Neutrophil (primary cell): ENCODE data around the gene RCVRN.
"Not testable (repeated sequence)": the region's sequence is repeated elsewhere in the genome, so short reads cannot be mapped to it uniquely, and the experiment has no call there.

ENCODE experiments used
- H3K27ac ChIP-seq: fragments of 200-600 bp; sonication (generic); 2 replicates; pipeline ENCODE4 v1.5.1; 2016; ENCODE audit warnings: mild to moderate bottlenecking, moderate library complexity
- H3K27me3 ChIP-seq: fragments of 200-600 bp; sonication (generic); 2 replicates; pipeline ENCODE4 v1.6.0; 2016; ENCODE audit warnings: mild to moderate bottlenecking
- H3K36me3 ChIP-seq: fragments of 200-600 bp; sonication (generic); 2 replicates; pipeline ENCODE4 v1.5.1; 2017
- H3K4me1 ChIP-seq, 2 experiments: fragments of 200-600 bp in 1 of 2; sonication (generic) in 1 of 2; 1 replicate in 1 of 2; 2 replicates in 1 of 2; pipeline versions ENCODE4 v1.5.1 to v1.6.1; 2013 to 2016; ENCODE audit warnings: low read depth in 1 of 2, low read length in 1 of 2, mild to moderate bottlenecking in 1 of 2, moderate library complexity in 1 of 2; ENCODE audit not compliant: control insufficient read depth in 1 of 2, insufficient read depth in 1 of 2
- H3K4me3 ChIP-seq, 2 experiments: fragments of 200-600 bp in 1 of 2; sonication (generic) in 1 of 2; 1 replicate in 1 of 2; 2 replicates in 1 of 2; pipeline ENCODE4 v1.5.1; 2013 to 2016; ENCODE audit warnings: low read depth in 1 of 2, low read length in 1 of 2, mild to moderate bottlenecking in 1 of 2, moderate library complexity in 1 of 2
- H3K9me3 ChIP-seq: fragments of 200-600 bp; sonication (generic); 2 replicates; pipeline ENCODE4 v1.5.1; 2016
- TF ChIP-seq, protein P1 (sequence below): fragments of 200-600 bp; sonication (generic); IDR thresholded peaks from 2 replicates; pipeline ENCODE4 v1.5.1; 2016; ENCODE audit warnings: antibody characterized with exemption

RCVRN gene

DNA sequence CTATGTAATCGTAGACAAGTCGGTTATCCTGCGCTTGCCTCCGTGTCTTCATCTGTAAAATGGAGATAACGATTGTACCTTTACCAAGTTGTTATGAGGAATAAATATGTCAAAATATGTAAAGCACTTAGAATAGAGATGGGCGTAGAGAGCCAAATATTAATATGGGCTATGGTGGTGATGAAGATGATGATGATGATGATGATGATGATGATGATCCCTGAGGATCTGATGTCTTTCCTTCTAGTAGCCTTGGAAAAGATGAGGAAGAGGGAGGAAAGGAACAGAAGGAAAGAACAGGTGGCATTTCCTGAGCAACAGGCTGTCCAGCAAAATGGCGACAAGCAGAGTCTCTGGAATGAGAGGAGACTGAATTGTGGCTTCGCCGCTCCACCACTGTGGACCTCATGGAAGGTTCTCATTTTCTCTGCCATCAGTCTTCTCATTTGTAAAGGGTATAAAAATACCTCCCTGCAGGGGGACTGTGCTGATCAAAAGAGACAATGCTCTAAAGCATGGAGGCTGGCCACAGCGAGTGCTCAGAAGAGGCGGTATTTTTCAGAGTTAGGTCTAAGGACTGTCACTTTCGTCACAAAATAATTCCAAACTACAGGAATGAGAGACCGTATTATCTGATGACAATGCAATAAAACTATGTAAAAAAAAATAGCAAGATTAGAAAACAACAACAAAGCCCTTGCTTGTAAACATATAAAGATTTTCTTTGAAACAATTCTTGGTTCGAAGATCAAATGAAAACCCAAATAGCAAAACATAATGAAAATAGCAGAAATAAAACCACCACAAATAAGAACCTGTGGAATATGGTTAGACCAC is 17.2 kb upstream of the RCVRN start:
- H3K9me3 ChIP-seq: no peaks in the 10 kb centered on the region
- peaks cover 87% of the 10 kb centered on the region for H3K36me3 ChIP-seq
- no peaks in the 10 kb centered on the region for H3K27me3 ChIP-seq
- no peak overlapping the region for H3K4me3 ChIP-seq
- TF ChIP-seq, protein P1, sequence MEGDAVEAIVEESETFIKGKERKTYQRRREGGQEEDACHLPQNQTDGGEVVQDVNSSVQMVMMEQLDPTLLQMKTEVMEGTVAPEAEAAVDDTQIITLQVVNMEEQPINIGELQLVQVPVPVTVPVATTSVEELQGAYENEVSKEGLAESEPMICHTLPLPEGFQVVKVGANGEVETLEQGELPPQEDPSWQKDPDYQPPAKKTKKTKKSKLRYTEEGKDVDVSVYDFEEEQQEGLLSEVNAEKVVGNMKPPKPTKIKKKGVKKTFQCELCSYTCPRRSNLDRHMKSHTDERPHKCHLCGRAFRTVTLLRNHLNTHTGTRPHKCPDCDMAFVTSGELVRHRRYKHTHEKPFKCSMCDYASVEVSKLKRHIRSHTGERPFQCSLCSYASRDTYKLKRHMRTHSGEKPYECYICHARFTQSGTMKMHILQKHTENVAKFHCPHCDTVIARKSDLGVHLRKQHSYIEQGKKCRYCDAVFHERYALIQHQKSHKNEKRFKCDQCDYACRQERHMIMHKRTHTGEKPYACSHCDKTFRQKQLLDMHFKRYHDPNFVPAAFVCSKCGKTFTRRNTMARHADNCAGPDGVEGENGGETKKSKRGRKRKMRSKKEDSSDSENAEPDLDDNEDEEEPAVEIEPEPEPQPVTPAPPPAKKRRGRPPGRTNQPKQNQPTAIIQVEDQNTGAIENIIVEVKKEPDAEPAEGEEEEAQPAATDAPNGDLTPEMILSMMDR: no peak
- no peaks in the 10 kb centered on the region for H3K4me1 ChIP-seq
- no peak overlapping the region for H3K27ac ChIP-seq

GRCh38 chr17:9921216-9921615 is 16.1 kb upstream of the RCVRN start:
- H3K4me1 ChIP-seq, H3K27ac ChIP-seq, H3K4me3 ChIP-seq, H3K9me3 ChIP-seq, H3K27me3 ChIP-seq: not testable (repeated sequence)
- H3K36me3 ChIP-seq: peaks cover 91% of the 10 kb centered on the region

DNA sequence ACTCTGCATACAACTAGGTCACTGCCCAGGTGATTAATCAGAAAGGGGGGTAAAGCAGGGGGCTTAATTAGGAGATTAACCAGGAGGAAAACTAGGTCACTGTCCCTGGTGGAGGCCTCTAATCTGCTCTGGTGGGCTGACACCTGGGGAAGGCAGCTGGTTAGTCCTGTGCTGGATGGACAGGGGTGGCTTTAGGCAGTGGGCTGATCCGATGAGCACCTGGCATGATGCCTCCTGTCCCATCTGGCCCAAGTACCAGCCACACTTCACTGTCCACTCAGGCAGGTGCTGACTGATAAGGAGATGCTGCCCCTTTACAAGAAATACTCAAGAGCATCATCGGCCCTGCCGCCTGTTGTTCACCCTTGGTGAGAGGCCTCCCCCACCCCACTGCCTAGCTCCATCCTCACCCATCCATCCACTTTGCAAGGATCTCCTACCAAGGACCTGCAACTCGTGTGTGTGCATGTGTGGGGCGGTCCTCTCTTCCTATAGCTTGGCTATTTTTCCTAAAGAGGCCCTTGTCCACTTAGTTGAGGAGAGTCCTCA is 13.8 kb upstream of the RCVRN start:
- no peak overlapping the region for H3K4me3 ChIP-seq
- H3K36me3 ChIP-seq: peaks cover 93% of the 10 kb centered on the region
- H3K9me3 ChIP-seq: no peaks in the 10 kb centered on the region
- TF ChIP-seq, protein P1: no peak
- H3K4me1 ChIP-seq: no peaks in the 10 kb centered on the region
- H3K27ac ChIP-seq: no peak overlapping the region
- no peaks in the 10 kb centered on the region for H3K27me3 ChIP-seq

DNA sequence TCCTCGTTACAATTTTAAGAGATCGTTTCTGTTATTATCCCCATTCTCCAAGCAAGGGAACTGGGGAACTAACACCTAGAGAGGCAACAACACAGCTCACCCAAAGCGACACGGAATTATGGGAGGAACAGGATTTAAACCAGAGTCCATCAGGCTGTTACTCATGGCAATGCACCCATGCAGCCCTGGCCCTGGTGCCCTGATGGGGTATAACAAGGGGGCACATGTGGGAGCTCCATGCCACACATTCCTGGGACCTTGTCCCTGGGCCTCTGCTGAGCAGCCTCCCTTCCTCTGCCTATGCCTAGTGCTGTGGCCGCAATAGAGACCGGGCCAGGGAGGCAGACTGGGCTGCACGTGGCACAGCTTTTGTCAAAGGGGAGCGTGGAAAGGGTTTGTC is 13.3 kb upstream of the RCVRN start:
- no peak overlapping the region for H3K27ac ChIP-seq
- TF ChIP-seq, protein P1: no peak
- H3K9me3 ChIP-seq: no peaks in the 10 kb centered on the region
- no peaks in the 10 kb centered on the region for H3K4me1 ChIP-seq
- H3K27me3 ChIP-seq: no peaks in the 10 kb centered on the region
- H3K4me3 ChIP-seq: no peak overlapping the region
- peaks cover 93% of the 10 kb centered on the region for H3K36me3 ChIP-seq

DNA sequence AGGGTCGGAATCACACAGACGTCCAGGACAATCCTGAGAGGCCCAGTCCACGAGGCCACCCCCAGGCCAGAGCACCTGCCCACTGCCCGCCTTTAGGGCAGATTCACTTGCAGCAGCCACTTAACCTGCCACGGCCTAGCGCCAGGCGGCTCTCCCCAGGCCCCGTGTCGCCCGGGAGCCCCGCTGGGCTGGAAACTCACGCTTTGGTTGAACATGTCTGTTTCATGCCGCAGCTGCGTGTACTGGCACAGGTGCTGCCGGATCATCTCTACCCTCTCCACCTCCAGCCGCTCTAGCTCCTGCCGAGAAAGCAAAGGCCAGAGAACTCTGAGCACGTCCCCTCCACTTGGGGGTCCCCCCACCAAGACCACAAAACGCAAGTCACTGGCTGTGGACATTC is 12.7 kb upstream of the RCVRN start:
- Histone ChIP-seq H3K27me3 (no peaks in the 10 kb centered on the region), H3K27ac (no peak overlapping the region), H3K4me3 (no peak overlapping the region), H3K9me3 (no peaks in the 10 kb centered on the region), H3K36me3 (peaks cover 95% of the 10 kb centered on the region), H3K4me1 (no peaks in the 10 kb centered on the region)
- TF ChIP-seq, protein P1: no peak

DNA sequence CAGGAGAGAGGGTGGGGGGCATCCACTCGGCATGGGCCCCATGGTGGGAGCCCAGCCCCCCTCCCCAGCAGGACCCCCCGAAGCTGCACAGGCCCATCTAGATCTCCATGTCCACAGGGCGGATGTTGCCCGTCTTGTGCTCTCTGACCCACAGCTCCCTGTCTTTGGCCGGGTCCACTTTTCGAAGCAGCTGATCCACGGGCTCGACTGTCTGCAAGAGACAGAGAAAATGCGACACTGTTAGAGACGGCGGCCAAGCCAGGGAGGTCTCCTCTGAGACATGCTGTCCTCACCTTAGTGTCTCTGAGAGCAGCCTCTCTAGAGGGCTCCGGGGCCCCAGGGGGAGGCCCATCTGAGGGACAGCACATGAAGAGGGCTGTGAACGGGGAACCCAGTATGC is 12.1 kb upstream of the RCVRN start:
- Histone ChIP-seq H3K4me3 (no peak overlapping the region), H3K9me3 (no peaks in the 10 kb centered on the region), H3K27ac (no peak overlapping the region), H3K4me1 (no peaks in the 10 kb centered on the region), H3K36me3 (peaks cover 95% of the 10 kb centered on the region), H3K27me3 (no peaks in the 10 kb centered on the region)
- TF ChIP-seq, protein P1: no peak
